Keratinocyte (primary cell): ENCODE measurements around the gene SLC35A2. TPM values are rescaled to one million over a fixed set of nuclear protein-coding genes. Genes with fewer than 3 reads are reported as not detected.

Experiments
- DNase-seq: peaks from one replicate; pipeline ENCODE4 v3.0.0-alpha.2; 2011; ENCODE audit warnings: low read depth, missing footprints, low spot score
- FAIRE-seq: peaks from 2 replicates; lab custom pipeline; 2011; peaks lifted over from hg19 to GRCh38; lab: Jason Lieb, UNC
- H2AFZ ChIP-seq: 2 replicates; pipeline ENCODE4 v1.6.0; 2012; ENCODE audit warnings: low read length, control low read depth, inconsistent platforms; ENCODE audit not compliant: control insufficient read depth
- H3K27ac ChIP-seq: 2 replicates; pipeline ENCODE4 v1.5.1; 2011; ENCODE audit warnings: low read length; ENCODE audit not compliant: control insufficient read depth, insufficient read depth
- H3K27me3 ChIP-seq: 3 replicates; pipeline ENCODE4 v1.6.0; 2011; ENCODE audit warnings: low read length; ENCODE audit not compliant: control insufficient read depth, insufficient read depth; ENCODE audit errors: extremely low read depth
- H3K36me3 ChIP-seq, 2 experiments: 2 replicates in 1 of 2; 3 replicates in 1 of 2; pipeline ENCODE4 v1.5.1; 2011; ENCODE audit warnings: low read length in 2 of 2, mild to moderate bottlenecking in 1 of 2; ENCODE audit not compliant: control insufficient read depth in 2 of 2, insufficient read depth in 2 of 2; ENCODE audit errors: extremely low read depth in 1 of 2
- H3K4me1 ChIP-seq: 3 replicates; pipeline ENCODE4 v1.5.1; 2011; ENCODE audit warnings: low read length; ENCODE audit not compliant: control insufficient read depth, insufficient read depth; ENCODE audit errors: extremely low read depth
- H3K4me2 ChIP-seq: 3 replicates; pipeline ENCODE4 v1.6.0; 2011; ENCODE audit warnings: low read depth, low read length; ENCODE audit not compliant: control insufficient read depth, insufficient read depth; ENCODE audit errors: extremely low read depth
- H3K4me3 ChIP-seq, 3 experiments: fragments of 200-600 bp in 1 of 3; sonication (generic) in 1 of 3; 2 replicates in 2 of 3; 3 replicates in 1 of 3; pipeline ENCODE4 v1.5.1; 2011 to 2016; ENCODE audit warnings: low read length in 3 of 3, mild to moderate bottlenecking in 3 of 3, control low read depth in 2 of 3, inconsistent platforms in 1 of 3, low read depth in 1 of 3, mixed read lengths in 1 of 3, mixed run types in 1 of 3, moderate library complexity in 1 of 3; ENCODE audit not compliant: control insufficient read depth in 2 of 3, insufficient read depth in 2 of 3; ENCODE audit errors: extremely low read depth in 1 of 3
- H3K79me2 ChIP-seq: 2 replicates; pipeline ENCODE4 v1.6.0; 2012; ENCODE audit warnings: low read length; ENCODE audit not compliant: control insufficient read depth, insufficient read depth
- H3K9ac ChIP-seq: 3 replicates; pipeline ENCODE4 v1.6.0; 2011; ENCODE audit warnings: low read length; ENCODE audit not compliant: control insufficient read depth, insufficient read depth; ENCODE audit errors: extremely low read depth
- H3K9me1 ChIP-seq: 3 replicates; pipeline ENCODE4 v1.6.0; 2011; ENCODE audit warnings: low read length; ENCODE audit not compliant: control insufficient read depth, insufficient read depth; ENCODE audit errors: extremely low read depth
- H3K9me3 ChIP-seq: 2 replicates; pipeline ENCODE4 v1.5.1; 2012; ENCODE audit warnings: low read depth, low read length; ENCODE audit not compliant: control insufficient read depth
- H4K20me1 ChIP-seq: 3 replicates; pipeline ENCODE4 v1.6.0; 2011; ENCODE audit warnings: low read length; ENCODE audit not compliant: control insufficient read depth, insufficient read depth; ENCODE audit errors: extremely low read depth
- CTCF ChIP-seq, 3 experiments: IDR thresholded peaks in 1 of 3; conservative IDR thresholded peaks in 1 of 3; optimal IDR thresholded peaks in 1 of 3; 2 replicates in 2 of 3; 3 replicates in 1 of 3; pipeline versions ENCODE3 to v1.5.1; 2011; ENCODE audit warnings: low read length in 3 of 3, mild to moderate bottlenecking in 3 of 3, moderate library complexity in 2 of 3, control low read depth in 1 of 3, inconsistent platforms in 1 of 3; ENCODE audit not compliant: insufficient read depth in 2 of 3; ENCODE audit errors: extremely low read depth in 1 of 3
- EZH2 ChIP-seq: IDR thresholded peaks from one replicate; pipeline ENCODE4 v1.6.1; 2012; ENCODE audit warnings: inconsistent platforms, mild to moderate bottlenecking, low read length, moderate library complexity
- dilution Hi-C: fragments of 300-500 bp; cut with MboI; formaldehyde crosslinking; loops from one replicate; pipeline ENCODE4 v1.7.0; 2020; ENCODE audit warnings: low sequenced_read_pairs; ENCODE audit not compliant: extremely low pct_ligation_motif_present
- polyA plus RNA-seq, 5 experiments: library from polyadenylated mRNA; depleted of rRNA in 3 of 5; stranded (reverse) in 3 of 5; stranded (forward) in 1 of 5; unstranded in 1 of 5; fragments of >200 nt; gene quantifications; 1 replicate in 1 of 5; 2 replicates in 3 of 5; 3 replicates in 1 of 5; pipeline versions ENCODE4 v1.2.1 to v1.2.3, GENCODE V29; 2011 to 2012; ENCODE audit warnings: missing spikeins in 2 of 5, low read depth in 1 of 5, low replicate concordance in 1 of 5

Gene SLC35A2
- polyA plus RNA-seq, 1 donor (not counting 4 experiments of a cell fraction or from before 2014, with no cell fraction given) = 39.4 TPM

GRCh38 chrX:48957477-48957826 is 46.0 kb upstream of the SLC35A2 start, which contains the start of gene OTUD5:
OTUD5 (minus strand) TSS chrX:48957607; CDS start chrX:48957570, 37 bp downstream.
- Histone ChIP-seq H3K4me1 (peaks cover 11% of the 10 kb centered on the region), H2AFZ (peak within 1 kb of the TSS; percentile 87), H3K79me2 (peaks cover 47% of the 10 kb centered on the region), H3K9me1 (no peaks in the 10 kb centered on the region), H4K20me1 (no peaks in the 10 kb centered on the region), H3K27ac (peak within 1 kb of the TSS; percentile 98), H3K9me3 (no peaks in the 10 kb centered on the region), H3K4me3 (peak within 1 kb of the TSS; percentile 53 to 74 (median 68)), H3K27me3 (no peaks in the 10 kb centered on the region), H3K9ac (peak within 1 kb of the TSS; percentile 95), H3K4me2 (peak within 1 kb of the TSS; percentile 82), H3K36me3 (peaks cover 5 to 14% of the 10 kb centered on the region in 2 experiments)
- DNase-seq = no peak
- TF ChIP-seq EZH2 = no peak
- dilution Hi-C loops = no loop called here
- no peak for FAIRE-seq

GRCh38 chrX:48956728-48957414 is 45.4 kb upstream of the SLC35A2 start:
- H2AFZ ChIP-seq = no peak overlapping the region
- no peaks in the 10 kb centered on the region for H4K20me1 ChIP-seq
- H3K9me3 ChIP-seq = no peaks in the 10 kb centered on the region
- H3K79me2 ChIP-seq = peaks cover 50% of the 10 kb centered on the region
- no peaks in the 10 kb centered on the region for H3K9me1 ChIP-seq
- peaks cover 11% of the 10 kb centered on the region for H3K4me1 ChIP-seq
- peaks cover 5 to 14% of the 10 kb centered on the region in 2 experiments for H3K36me3 ChIP-seq
- FAIRE-seq = no peak
- H3K27me3 ChIP-seq = no peaks in the 10 kb centered on the region
- H3K27ac ChIP-seq = peak overlapping the region; percentile 41
- peak overlapping the region; percentile 53 to 68 (median 55) for H3K4me3 ChIP-seq
- dilution Hi-C loops = no loop called here
- H3K4me2 ChIP-seq = peak overlapping the region; percentile 82
- TF ChIP-seq EZH2 = no peak
- TF ChIP-seq CTCF (optimal IDR thresholded peaks at IDR 0.05 in 1 of 3, IDR thresholded peaks at IDR 0.05 in 1 of 3, conservative IDR thresholded peaks at IDR 0.05 in 1 of 3; ENCODE audit: extremely low read depth in 1 of 3, insufficient read depth in 2 of 3, low read length in 3 of 3) = no peak
- peak overlapping the region; percentile 95 for H3K9ac ChIP-seq
- DNase-seq = no peak
